Activated CD8-positive, alpha-beta memory T cell treated with anti-CD3 and anti-CD28 coated beads, Interleukin-2, amount 50 U/mL, for 1 hour (primary cell): Measurements from ENCODE around the gene THBS4.

Experiments
- DNase-seq: peaks from one replicate; pipeline ENCODE4 v3.0.0-alpha.2; 2020; ENCODE audit errors: extremely low read depth

Gene THBS4

GRCh38 chr5:80116465-80116864 lies 81.3 kb downstream of the THBS4 start:
- DNase-seq: no peak

GRCh38 chr5:80117446-80117845 lies 82.3 kb downstream of the THBS4 start:
- no peak for DNase-seq

- DNase-seq: no peak
These were observed 84.2 kb downstream of the THBS4 start for GRCh38 chr5:80119372-80119771.

- no peak for DNase-seq
These were observed 87.4 kb downstream of the THBS4 start for GRCh38 chr5:80122579-80122978.

- DNase-seq: no peak
These were observed 89.2 kb downstream of the THBS4 start for GRCh38 chr5:80124121-80124918.

- DNase-seq: no peak
These were observed 90.1 kb downstream of the THBS4 start for GRCh38 chr5:80125022-80125961.

GRCh38 chr5:80125962-80126480 lies 90.9 kb downstream of the THBS4 start:
- DNase-seq: no peak

GRCh38 chr5:80127116-80127552 lies 92.0 kb downstream of the THBS4 start:
- no peak for DNase-seq

- no peak for DNase-seq
These were observed 93.0 kb downstream of the THBS4 start for GRCh38 chr5:80128141-80128540.

- DNase-seq: no peak
These were observed 94.0 kb downstream of the THBS4 start for GRCh38 chr5:80129146-80129545.
